Hippocampal formation (tissue), 2 donors: ENCODE results near the gene STX18.
"Not testable (repeated sequence)": the region's sequence is repeated elsewhere in the genome, so short reads cannot be mapped to it uniquely, and the experiment has no call there.

ENCODE experiments used
- DNase-seq, 2 donors: peaks; one replicate each; lab custom pipeline; 2025; lab: John Stamatoyannopoulos, UW

Gene STX18

GRCh38 chr4:4555916-4556315 lies 14.1 kb upstream of the STX18 start:
- DNase-seq, result no peak

GRCh38 chr4:4554234-4554633 lies 12.4 kb upstream of the STX18 start:
- DNase-seq, result no peak

GRCh38 chr4:4552042-4552441 lies 10.2 kb upstream of the STX18 start:
- DNase-seq, result not testable (repeated sequence)

- not testable (repeated sequence) for DNase-seq
These were observed 8.3 kb upstream of the STX18 start for GRCh38 chr4:4550161-4550560.

GRCh38 chr4:4549534-4549933 lies 7.7 kb upstream of the STX18 start:
- no peak for DNase-seq

GRCh38 chr4:4542774-4543485 lies 1.1 kb upstream of the STX18 start:
- DNase-seq, result no peak

- no peak for DNase-seq
These were observed 712 bp downstream of the STX18 start for GRCh38 chr4:4541040-4541631.

GRCh38 chr4:4539481-4539880 lies 2.4 kb downstream of the STX18 start:
- DNase-seq, result no peak

GRCh38 chr4:4535590-4535989 lies 6.3 kb downstream of the STX18 start:
- no peak for DNase-seq

GRCh38 chr4:4534515-4535145 lies 7.2 kb downstream of the STX18 start:
- no peak for DNase-seq

GRCh38 chr4:4533461-4534169 lies 8.2 kb downstream of the STX18 start:
- no peak for DNase-seq

- DNase-seq, result no peak
These were observed 9.3 kb downstream of the STX18 start for GRCh38 chr4:4532371-4533154.

GRCh38 chr4:4529392-4529791 lies 12.5 kb downstream of the STX18 start:
- DNase-seq, result no peak

GRCh38 chr4:4526401-4526800 lies 15.4 kb downstream of the STX18 start:
- DNase-seq, result no peak

GRCh38 chr4:4524364-4524763 lies 17.5 kb downstream of the STX18 start:
- no peak for DNase-seq

GRCh38 chr4:4521731-4522130 lies 20.1 kb downstream of the STX18 start:
- DNase-seq, result no peak

- DNase-seq, result no peak
These were observed 20.7 kb downstream of the STX18 start for GRCh38 chr4:4521136-4521535.

- DNase-seq, result no peak
These were observed 22.5 kb downstream of the STX18 start for GRCh38 chr4:4519297-4519894.

GRCh38 chr4:4518747-4519146 lies 23.1 kb downstream of the STX18 start:
- no peak for DNase-seq

GRCh38 chr4:4514786-4515185 lies 27.1 kb downstream of the STX18 start:
- no peak for DNase-seq

GRCh38 chr4:4512282-4512681 lies 29.6 kb downstream of the STX18 start:
- DNase-seq, result no peak

- DNase-seq, result not testable (repeated sequence)
These were observed 31.2 kb downstream of the STX18 start for GRCh38 chr4:4510641-4511040.
